NCI-H187 (cell line): ENCODE results near the gene DEFB110.

ENCODE experiments used
- DNase-seq, 2 experiments: peaks; one replicate each; lab custom pipeline; 2025; lab: John Stamatoyannopoulos, UW

The DEFB110 gene

DNA sequence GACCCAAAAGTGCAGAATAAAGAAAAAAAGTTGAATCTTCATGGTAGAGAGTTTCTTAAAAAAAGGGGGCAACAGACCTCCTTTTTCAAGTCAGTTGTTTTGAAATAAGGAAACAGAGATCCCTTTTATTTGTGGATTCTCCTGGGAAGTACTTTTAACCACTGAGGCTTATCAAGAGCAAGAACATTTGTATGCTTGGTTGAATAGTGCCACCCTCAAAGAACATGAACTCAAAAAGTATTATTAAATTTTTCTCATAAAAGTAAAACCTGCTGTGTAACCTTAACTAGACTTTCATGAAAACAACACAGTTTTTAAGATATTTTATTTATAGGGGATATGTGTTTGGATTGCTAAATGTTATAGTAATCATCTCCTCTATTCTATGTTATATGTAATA lies at the start of gene DEFB110:
DEFB110 (minus strand) TSS at position 101 of the 400 bp plus-strand sequence; CDS start at position 42, 59 bp downstream.
- no peak for DNase-seq

DNA sequence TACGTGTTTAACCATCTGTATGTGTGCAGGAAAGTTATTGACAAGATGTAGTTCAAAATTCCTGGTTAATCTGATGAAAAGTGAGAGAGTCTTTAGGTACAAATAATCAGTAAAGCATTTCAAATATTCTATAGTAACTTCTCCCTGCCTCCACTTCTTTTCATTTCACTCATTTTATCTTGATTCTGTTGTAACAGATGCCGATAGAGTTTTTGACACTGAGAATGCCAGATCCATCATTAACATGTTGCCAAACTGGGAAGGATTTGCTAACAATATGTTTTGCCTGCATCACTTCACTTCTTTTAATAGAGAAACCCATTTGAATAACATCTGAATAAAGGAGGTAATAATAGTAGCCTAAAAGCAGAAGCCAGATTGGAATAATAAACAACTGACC lies 48.3 kb upstream of the DEFB110 start:
- no peak for DNase-seq

DNA sequence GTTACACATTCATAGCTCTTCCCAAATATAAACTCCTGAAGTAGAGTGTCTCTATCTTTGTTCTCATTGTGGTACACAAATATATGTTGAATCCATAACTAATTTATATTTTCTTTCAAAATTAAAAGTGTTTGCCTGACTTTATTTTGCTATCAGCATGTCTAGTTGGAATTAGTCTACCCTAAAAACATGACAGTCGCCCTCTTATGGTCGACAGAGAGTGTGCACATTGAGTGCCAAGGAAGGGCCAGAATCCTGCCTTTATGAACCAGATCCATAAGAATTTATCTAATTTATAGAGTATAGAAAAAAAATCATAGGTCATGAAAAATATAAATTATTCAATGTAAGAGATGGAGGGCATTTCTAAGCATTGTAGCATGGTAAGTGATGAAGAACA lies 40.3 kb upstream of the DEFB110 start:
- no peak for DNase-seq

DNA sequence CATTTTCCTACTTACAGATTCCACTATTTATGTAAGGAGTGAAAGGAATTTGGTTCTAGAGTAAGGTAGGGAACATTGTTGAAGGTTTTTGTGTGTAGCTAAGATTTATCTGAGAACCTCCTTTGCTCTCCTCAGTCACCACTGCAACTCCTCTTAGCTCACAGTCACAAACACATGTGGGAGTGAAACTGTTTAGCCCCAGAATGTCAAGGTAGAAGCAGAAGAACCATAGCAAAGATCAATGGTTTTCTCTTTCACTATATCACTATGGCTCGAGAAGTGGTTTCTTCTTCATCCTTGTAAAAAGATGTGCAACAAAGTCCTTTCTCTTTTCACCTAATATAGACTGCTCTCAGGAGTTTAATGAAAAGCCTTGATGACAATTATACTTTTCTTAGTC lies 34.4 kb upstream of the DEFB110 start:
- no peak for DNase-seq

DNA sequence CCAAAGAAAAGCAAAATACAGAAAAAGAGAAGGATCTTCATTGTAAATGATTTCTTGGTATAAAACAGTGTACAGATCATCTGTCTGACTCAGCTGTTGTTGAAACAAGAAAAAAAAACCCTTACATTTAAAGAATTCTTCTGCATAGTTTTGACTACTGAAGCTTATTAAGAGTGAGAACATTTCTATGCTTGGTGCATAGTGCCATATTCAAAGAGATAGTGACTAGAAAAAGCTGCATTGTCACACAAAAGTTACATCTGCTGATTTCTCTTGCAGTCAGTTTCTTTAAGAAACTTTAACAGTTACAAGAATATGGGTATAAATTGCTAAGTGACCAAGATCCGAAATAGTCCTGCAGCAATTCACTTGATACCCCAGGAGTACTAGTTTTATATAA lies 28.0 kb upstream of the DEFB110 start, which contains the start of gene DEFB112:
DEFB112 (minus strand) TSS at position 101 of the 400 bp plus-strand sequence; CDS start at position 41, 60 bp downstream.
- no peak for DNase-seq

DNA sequence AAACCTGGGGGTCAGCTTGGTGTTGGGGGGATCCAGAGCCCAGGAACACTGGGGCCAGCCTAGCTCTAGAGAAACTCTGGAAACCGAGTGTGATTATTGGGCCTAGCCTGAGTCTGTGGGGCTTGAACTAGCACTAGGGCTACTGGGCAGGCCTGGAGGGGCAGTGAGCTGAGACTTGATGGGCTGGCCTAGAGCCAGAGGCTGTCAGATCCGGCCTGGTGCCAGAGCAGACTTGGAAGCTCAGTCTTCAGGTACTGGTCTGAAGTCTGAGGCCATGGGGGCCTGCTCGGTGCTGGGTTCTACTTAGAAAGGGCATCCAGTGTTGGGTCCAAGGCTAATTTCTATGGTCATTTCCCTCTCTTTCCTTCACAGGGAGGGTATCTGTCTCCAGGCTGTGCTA lies 25.2 kb upstream of the DEFB110 start:
- no peak for DNase-seq

DNA sequence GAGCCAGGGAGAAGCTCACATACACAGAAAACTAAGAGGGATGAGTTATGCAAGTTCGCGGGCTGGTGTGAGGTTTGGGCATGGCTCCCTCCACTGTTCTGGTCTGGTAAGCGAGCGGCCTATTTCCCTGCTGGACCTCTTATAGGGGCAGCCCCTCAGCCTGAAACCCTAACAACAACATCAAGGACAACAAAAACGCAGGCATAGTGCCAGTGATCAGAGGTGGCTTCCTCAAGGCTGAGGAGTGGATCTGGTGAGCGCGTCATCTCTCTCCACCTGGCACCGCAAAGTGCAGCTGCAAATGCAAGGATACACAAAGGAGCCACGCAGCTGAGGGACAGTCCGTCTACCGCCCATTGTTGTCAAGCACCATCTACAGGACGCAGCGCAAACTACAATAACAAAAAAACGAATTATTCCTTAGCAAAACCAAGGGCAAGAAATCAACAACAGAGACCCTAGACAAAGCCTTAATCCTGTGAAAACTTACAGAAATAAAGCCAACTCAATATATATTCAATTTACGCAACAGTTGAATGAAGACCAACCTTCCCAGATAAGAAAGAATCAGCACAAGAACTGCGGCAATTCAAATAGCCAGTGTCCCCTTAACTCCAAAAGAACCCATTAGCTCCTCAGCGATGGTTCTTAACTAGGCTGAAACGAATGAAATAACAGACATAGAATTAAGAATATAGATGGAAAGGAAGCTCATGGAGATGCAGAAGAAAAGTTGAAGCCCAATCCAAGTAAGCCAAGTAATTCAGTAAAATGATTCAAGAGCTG lies 9.2 kb upstream of the DEFB110 start:
- DNase-seq: peak; percentile 7 to 21

DNA sequence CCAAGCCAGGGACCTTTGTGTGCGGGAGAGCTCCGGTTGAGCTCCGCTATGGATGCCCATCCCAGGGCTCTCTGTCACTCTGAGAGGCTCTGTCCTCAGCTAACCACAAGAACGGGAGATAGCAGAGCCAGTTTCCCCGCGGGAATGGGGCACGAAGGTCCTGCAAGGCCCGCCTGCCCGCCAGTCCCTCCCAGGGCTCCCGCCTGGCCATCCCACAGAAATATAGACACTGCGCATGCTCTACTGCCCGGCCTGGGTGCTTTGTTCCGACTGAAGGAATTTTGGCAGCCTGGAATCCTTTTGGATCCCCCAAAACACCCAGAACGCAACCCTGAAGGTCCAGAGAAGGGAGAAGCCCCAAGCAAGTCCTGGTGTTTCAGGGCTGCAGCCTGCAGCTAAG lies 8.6 kb upstream of the DEFB110 start:
- no peak for DNase-seq

DNA sequence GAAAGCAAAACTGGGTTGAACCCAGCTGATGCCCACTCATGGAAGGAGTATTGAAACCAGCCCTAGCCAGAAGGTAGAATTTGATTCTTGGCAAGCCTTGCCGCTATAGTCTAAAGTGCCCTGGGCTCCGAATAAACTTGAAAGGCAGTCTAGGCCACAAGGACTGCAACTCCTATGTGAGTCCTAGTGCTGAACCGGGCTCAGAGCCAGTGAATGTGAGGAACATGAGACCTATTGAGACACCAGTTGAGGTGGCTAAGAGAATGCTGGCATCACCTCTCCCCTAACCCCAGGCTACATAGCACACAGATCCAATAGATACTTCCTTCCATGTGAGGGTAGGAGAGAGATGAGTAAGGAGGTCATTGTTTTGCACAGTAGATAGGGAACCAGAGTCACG lies 3.5 kb upstream of the DEFB110 start:
- no peak for DNase-seq

DNA sequence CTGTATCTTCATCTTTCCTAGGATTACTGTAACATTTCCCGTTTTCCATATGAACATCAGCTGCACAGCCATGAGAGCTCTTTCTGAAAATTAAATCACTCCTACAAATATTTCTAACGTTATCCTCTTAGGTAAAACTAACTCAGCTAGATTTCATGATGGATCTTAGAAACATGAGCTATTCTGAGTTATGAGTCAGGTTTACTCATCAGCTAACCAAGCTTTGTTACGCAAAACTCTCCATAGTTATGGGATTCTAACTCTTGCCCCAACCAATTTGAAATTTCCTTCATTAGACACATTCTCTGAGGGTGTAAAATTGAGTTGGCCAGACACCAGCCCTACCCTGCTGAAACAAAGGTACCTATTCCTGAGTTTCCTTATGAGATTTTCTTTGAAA lies 14.0 kb downstream of the DEFB110 start:
- DNase-seq: no peak

DNA sequence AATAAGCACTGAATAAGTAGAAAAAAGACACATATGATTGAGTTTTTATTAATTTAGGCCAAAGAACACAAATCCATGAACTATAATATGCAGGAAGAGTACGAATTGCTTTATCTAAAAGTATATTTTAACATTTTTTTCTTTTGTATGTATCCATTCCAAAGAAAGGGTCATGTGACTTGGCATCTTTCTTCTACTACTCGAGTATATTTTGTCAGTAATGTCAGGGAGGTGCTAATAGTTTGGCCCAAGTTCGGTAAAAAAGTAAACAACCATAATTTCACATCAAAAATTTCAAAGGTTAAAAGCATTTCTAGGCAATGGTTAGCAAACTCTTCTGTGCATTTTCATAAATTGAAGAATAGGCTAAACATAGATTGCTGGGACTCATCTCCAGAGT lies 18.7 kb downstream of the DEFB110 start:
- no peak for DNase-seq

DNA sequence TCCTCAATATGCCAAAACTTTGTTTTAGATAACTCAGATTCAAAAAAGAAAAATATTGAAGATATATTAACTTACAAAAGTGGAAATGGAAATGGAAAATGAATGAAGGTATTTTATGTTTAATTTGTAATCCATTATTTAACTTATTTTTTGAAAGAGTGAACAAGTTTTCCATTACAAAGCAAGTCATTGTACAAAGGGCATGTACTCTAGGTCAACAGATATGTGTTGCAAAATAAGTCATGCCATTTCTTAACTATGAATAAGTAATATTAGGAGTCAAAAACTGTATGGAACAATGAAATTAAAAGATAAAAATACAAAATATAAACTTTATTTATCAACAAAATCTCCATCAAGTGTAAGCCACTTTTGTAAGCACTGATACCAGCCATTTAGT lies 26.5 kb downstream of the DEFB110 start:
- DNase-seq: no peak

DNA sequence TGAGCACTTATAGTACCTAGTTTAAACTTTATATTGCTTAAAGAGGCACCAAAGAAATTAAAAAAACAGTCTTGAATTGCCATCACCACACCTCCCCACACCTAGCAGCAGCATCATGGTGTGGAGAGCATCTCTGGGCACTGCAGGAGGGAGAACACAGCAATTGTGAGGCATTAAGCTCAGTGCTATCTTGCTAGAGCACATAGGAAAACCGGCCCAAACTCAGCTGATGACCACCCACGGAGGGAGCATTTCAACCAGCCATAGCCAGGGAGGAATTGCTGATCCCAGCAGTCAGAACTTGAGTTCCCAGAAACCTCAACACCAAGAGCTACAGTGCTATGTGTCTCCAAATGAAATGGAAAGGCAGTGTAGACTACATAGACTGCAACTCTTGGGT lies 32.9 kb downstream of the DEFB110 start:
- no peak for DNase-seq

DNA sequence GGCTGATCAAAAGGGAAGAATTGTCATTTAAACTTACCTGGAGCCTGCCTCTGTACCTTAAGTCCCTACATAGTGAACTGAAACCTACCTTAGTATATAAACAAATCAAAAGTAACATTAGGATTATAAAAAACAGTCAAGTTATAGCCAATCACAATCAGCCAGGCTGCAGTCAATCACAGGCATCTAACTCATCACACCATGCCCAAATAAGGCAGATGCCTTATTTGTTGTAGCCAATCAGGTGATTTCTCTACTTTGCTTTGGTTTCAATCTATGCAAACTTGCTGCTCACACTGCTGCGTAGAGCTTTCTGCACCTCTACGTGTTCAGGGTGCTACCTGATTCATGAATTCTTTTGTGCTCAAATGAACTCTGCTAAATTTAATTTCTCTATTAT lies 34.0 kb downstream of the DEFB110 start:
- no peak for DNase-seq

DNA sequence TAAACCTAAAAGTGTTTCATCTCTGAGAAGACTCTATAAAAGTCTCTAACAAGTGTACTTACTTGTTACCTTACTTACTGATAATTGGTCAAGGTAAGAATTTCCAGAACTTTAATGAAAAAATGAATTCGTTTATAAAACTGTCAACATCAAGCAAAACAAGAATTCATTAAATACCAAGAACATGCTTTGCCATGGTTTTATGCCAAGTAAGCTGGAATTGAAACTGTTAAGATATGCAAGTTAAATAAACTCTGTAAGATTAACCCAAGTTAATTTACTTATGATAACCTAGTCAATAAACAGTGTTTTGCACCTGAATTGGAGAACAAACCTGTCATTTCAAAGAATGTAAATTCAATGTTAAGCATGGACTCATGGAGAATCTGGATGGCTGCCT lies 35.2 kb downstream of the DEFB110 start:
- DNase-seq: no peak

DNA sequence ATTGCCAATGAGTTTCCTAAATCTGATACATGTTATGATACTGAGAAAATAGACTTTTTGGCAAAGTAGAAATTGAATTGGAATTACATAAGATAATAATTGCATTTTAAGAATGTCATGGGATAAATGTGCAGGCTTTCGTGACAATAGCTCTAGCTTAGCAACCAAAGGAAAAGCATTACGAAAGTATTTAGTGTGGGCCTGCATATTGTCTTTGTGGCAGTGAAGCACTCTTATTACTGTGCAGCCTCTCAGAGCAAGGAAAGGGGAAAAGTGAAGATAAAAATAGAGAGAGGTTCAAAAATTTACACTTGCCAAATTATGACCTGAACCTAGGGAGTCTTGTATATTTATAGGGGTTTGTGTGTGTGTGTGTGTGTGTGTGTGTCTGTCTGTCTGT lies 39.7 kb downstream of the DEFB110 start:
- DNase-seq: no peak

DNA sequence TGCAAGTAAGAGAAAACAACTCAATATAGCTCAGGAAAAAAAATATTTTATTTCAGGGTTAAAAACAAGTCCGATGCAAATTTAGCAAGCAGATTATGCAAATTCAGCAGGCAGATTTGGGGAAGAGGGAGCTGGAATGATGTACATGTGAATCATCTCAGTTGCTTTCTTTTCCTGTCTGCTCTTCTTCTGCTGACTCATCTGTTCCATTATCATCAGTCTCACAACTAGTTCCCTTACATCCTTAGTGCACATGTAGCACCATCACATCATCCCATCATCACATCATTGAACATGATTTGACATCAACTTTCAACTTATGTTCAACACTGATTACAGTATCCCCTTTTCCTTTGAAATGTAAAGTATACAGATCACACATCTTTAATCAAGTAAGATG lies 40.9 kb downstream of the DEFB110 start:
- no peak for DNase-seq

DNA sequence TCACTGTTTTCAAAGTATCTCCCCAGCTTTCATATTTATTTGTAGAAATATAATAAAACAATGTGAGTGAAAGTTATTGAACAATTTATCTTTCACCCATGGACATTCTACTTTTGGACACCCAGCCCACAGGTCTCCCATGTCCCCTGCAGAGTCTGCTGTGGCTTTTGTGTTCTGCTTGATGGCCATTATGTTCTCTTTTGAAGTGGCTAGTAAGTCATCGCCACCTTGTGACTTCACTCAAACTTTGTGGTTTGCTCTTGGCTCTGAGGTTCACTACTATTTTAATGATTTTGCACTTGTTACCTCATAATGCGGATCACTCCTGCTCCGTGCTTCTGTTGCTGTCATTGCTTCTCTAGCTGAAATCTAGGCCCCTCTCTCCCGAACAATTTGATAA lies 42.2 kb downstream of the DEFB110 start:
- DNase-seq: no peak

DNA sequence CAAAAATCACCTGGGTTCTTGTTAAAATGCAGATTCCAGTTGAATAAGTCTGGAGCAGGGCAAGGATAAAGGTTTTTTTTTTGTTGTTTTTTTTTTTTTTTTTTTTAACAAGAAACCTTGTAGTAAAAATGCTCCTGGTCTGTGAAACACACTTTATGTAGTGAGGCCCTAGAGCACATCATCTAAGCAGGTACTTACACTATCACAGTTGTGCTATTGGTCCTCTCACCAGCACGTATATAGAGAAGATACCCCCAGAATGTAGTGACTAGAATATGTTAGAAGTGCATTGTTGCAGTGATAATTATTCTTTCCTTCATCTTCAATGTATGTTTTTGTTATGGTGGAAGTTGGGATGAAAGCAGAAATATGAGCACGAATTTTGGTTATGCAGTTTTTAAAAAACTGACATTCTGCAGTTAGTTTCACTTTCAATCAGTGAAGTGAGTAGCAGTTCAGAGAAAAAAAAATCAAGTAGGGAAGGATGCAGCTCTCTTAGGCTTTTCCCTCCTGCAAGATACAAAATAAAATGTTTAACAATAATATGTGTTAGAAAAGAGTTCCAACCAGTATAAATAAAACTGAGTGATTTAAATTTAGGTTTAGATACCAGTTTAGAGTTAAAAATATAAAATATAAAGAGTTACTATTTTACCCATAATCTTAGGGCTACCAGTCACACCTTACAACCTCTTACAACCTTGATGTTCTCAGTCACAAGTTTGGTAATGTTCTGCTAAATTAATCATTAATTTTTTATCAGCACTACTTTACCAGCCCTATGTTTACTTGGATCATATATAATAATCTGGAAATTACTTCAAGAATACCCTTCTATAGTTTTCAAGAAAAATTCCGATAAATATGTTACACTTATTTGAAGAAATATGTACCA lies 43.2 kb downstream of the DEFB110 start:
- no peak for DNase-seq

DNA sequence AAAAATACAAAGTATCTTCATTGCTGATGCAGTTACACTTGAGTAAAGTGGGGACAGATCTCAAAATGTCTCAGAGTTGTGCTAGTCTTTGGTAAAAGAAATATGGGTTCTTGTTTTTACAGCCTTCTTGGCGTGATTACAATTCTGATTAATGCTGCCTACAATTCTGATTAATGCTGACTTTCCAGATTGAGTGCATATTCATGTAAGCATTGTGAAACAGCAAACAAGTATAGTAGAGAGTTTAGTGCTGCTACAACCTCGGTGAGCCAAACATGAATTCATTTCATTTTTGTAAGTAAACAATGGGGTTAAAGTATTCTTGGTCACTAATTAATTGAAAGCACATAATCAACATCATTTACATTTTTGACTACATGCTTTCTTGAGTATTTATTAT lies 52.2 kb downstream of the DEFB110 start, which contains the start of gene DEFB113:
DEFB113 (minus strand) TSS at position 21 of the 400 bp plus-strand sequence; CDS start at position 21, 0 bp downstream.
- no peak for DNase-seq
